OCI-LY7 (cell line): ENCODE measurements around the gene CATSPER3.

ENCODE experiments used
- CTCF ChIP-seq: fragments of 200-600 bp; sonication (generic); conservative IDR thresholded peaks from 2 replicates; pipeline ENCODE4 v1.5.1; 2014; ENCODE audit warnings: mild to moderate bottlenecking, antibody characterized with exemption, low read length, moderate library complexity, mixed read lengths
- EZH2phosphoT487 ChIP-seq: fragments of 200-600 bp; sonication (generic); IDR thresholded peaks from 2 replicates; pipeline ENCODE4 v1.6.1; 2018; ENCODE audit warnings: low read depth, borderline replicate concordance, mild to moderate bottlenecking, mixed run types, antibody characterized with exemption, low read length, moderate library complexity, mixed read lengths

- TF ChIP-seq CTCF: no peak
- TF ChIP-seq EZH2phosphoT487: no peak
Measured at GRCh38 chr5:135033901-135034235, 66.2 kb downstream of the CATSPER3 start, which contains the start of gene PITX1.
